A549 (cell line): ENCODE measurements around the gene AK1.

Source experiments
- CHD4 ChIP-seq: fragments of 200-600 bp; sonication (generic); IDR thresholded peaks from 2 replicates; pipeline ENCODE4 v1.6.1; 2016; ENCODE audit warnings: antibody characterized with exemption, mild to moderate bottlenecking, borderline replicate concordance
- CTCF ChIP-seq: fragments of >200 bp; sonication (Bioruptor Twin); formaldehyde crosslinking; IDR thresholded peaks from 3 replicates; pipeline ENCODE4 v1.5.1; 2016
- MAX ChIP-seq: IDR thresholded peaks from 2 replicates; pipeline ENCODE4 v1.6.1; 2012
- PHF8 ChIP-seq: fragments of 200-600 bp; sonication (generic); IDR thresholded peaks from 2 replicates; pipeline ENCODE4 v1.6.1; 2016; ENCODE audit warnings: low read depth, mild to moderate bottlenecking, antibody characterized with exemption, moderate library complexity, borderline replicate concordance
- POLR2A ChIP-seq: IDR thresholded peaks from 2 replicates; pipeline ENCODE4 v1.6.1; 2012; ENCODE audit warnings: mild to moderate bottlenecking, low read length
- POLR2AphosphoS2 ChIP-seq: conservative IDR thresholded peaks from 2 replicates; pipeline ENCODE4 v1.6.1; 2012; ENCODE audit warnings: low read length, improper control_type of control experiment, inconsistent platforms
- RAD21 ChIP-seq, 2 experiments: fragments of >200 bp in 1 of 2; sonication (Bioruptor Twin) in 1 of 2; formaldehyde crosslinking in 1 of 2; IDR thresholded peaks in 1 of 2; conservative IDR thresholded peaks in 1 of 2; 2 replicates in 1 of 2; 3 replicates in 1 of 2; pipeline ENCODE4 v1.6.1; 2012 to 2018; ENCODE audit warnings: inconsistent platforms in 1 of 2
- REST ChIP-seq: fragments of 200-600 bp; sonication (generic); IDR thresholded peaks from 2 replicates; pipeline ENCODE4 v1.6.1; 2016; ENCODE audit warnings: antibody characterized with exemption, mild to moderate bottlenecking, moderate library complexity
- ZFP36 ChIP-seq: fragments of 450-650 bp; IDR thresholded peaks from 2 replicates; pipeline ENCODE4 v1.6.1; 2014; ENCODE audit warnings: borderline replicate concordance; ENCODE audit not compliant: partially characterized antibody

- TF ChIP-seq PHF8, result no peak
- no peak for TF ChIP-seq MAX
- no peak for TF ChIP-seq CTCF
- no peak for TF ChIP-seq POLR2AphosphoS2
- no peak for TF ChIP-seq RAD21 (conservative IDR thresholded peaks at IDR 0.05 in 1 of 2, IDR thresholded peaks at IDR 0.05 in 1 of 2)
- no peak for TF ChIP-seq POLR2A
- TF ChIP-seq CHD4, result no peak
- TF ChIP-seq ZFP36, result no peak
- TF ChIP-seq REST, result no peak
These were observed 8.2 kb upstream of the AK1 start for GRCh38 chr9:127885508-127886281.
